Stimulated activated CD4-positive, alpha-beta T cell treated with anti-CD3 and anti-CD28 coated beads, TNF-alpha, amount 100 ng/mL, for 1 hour (primary cell): ENCODE measurements around the gene SNX9.

Experiments
- DNase-seq, 3 donors: peaks; one replicate each; pipeline ENCODE4 v3.0.0-alpha.2; 2020; ENCODE audit warnings: low read depth in 3 of 3, low spot score in 1 of 3

The SNX9 gene

GRCh38 chr6:157989541-157990289 is 166.7 kb downstream of the SNX9 start:
- no peak for DNase-seq

GRCh38 chr6:157990321-157991066 is 167.4 kb downstream of the SNX9 start:
- DNase-seq = no peak

GRCh38 chr6:157991067-157991432 is 168.0 kb downstream of the SNX9 start:
- DNase-seq = no peak

GRCh38 chr6:157993076-157993475 is 170.0 kb downstream of the SNX9 start:
- no peak for DNase-seq

GRCh38 chr6:157994125-157994795 is 171.2 kb downstream of the SNX9 start:
- no peak for DNase-seq
